Hippocampal formation (tissue), 2 donors: Measurements from ENCODE around the gene TPCN2.

Experiments used
- DNase-seq, 2 donors: peaks; one replicate each; lab custom pipeline; 2025; lab: John Stamatoyannopoulos, UW

Gene TPCN2

GRCh38 chr11:69010964-69011623 lies 37.6 kb upstream of the TPCN2 start:
- DNase-seq = peak in 1 of 2 donors; percentile 26

- no peak for DNase-seq
Measured at GRCh38 chr11:69011624-69012091, 37.1 kb upstream of the TPCN2 start.

- no peak for DNase-seq
Measured at GRCh38 chr11:69012092-69013008, 36.4 kb upstream of the TPCN2 start.

GRCh38 chr11:69013009-69013951 lies 35.5 kb upstream of the TPCN2 start, which contains the start of gene MRGPRF:
Gene MRGPRF, minus strand, starts transcription at chr11:69013246. Its CDS starts 3,345 bp downstream, at chr11:69009901.
- DNase-seq = no peak

- DNase-seq = no peak
Measured at GRCh38 chr11:69014084-69014851, 34.5 kb upstream of the TPCN2 start.

- DNase-seq = no peak
Measured at GRCh38 chr11:69014898-69015549, 33.7 kb upstream of the TPCN2 start.

- DNase-seq = no peak
Measured at GRCh38 chr11:69017951-69018350, 30.8 kb upstream of the TPCN2 start.

GRCh38 chr11:69018924-69019323 lies 29.8 kb upstream of the TPCN2 start:
- no peak for DNase-seq

GRCh38 chr11:69022260-69022659 lies 26.5 kb upstream of the TPCN2 start:
- no peak for DNase-seq

- DNase-seq = no peak
Measured at GRCh38 chr11:69024509-69024908, 24.2 kb upstream of the TPCN2 start.

- DNase-seq = no peak
Measured at GRCh38 chr11:69027704-69028372, 20.9 kb upstream of the TPCN2 start.

GRCh38 chr11:69030301-69030700 lies 18.4 kb upstream of the TPCN2 start:
- no peak for DNase-seq

GRCh38 chr11:69032833-69033232 lies 15.9 kb upstream of the TPCN2 start:
- DNase-seq = no peak

GRCh38 chr11:69033431-69033830 lies 15.3 kb upstream of the TPCN2 start:
- no peak for DNase-seq

GRCh38 chr11:69034123-69034867 lies 14.4 kb upstream of the TPCN2 start:
- DNase-seq = no peak

- DNase-seq = no peak
Measured at GRCh38 chr11:69035150-69035945, 13.4 kb upstream of the TPCN2 start.

- no peak for DNase-seq
Measured at GRCh38 chr11:69035946-69036340, 12.8 kb upstream of the TPCN2 start.

- DNase-seq = no peak
Measured at GRCh38 chr11:69037074-69037473, 11.7 kb upstream of the TPCN2 start.
